ENCODE results near the gene KCNK16. TPM values are rescaled to one million over a fixed set of nuclear protein-coding genes. Genes with fewer than 3 reads are reported as not detected.

KCNK16 gene
- total RNA-seq, 2 experiments from 2014 or later: not detected

DNA sequence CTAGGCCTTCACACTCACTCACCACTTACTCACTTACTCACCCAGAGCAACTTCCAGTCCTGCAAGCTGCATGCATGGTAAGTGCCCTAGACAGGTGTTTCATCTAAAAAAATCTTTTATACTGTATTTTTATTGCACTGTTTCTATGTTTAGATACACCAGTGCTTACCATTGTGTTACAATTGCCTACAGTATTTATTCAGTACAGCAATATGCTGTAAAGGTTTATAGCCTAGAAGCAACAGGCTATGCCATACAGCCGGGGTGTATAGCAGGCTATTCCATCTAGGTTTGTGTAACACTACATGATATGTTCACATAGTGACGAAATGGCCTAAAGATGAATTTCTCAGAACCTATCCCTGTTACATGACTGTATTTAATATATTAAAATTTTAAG lies 56.1 kb downstream of the KCNK16 start:
- CTCF ChIA-PET: no interaction called here

More for the DNA sequence above, 56.1 kb downstream of the KCNK16 start:
- Mint-ChIP-seq H3K27me3 (peaks cover 8% of the 10 kb centered on the region), H3K27ac (no peak overlapping the region), H3K4me1 (ENCODE audit: low read depth) (no peaks in the 10 kb centered on the region), H3K36me3 (ENCODE audit: low read depth) (no peaks in the 10 kb centered on the region), H3K9me3 (no peaks in the 10 kb centered on the region), H3K4me3 (no peak overlapping the region)
- intact Hi-C loops (cut with DNase I, micrococcal nuclease): no loop called here
- ATAC-seq (ENCODE audit: poor library complexity): no peak
- H3K4me1 ChIP-seq (ENCODE audit: insufficient read depth, low read length): no peaks in the 10 kb centered on the region
- H3K27ac ChIP-seq (ENCODE audit: low read depth in 1 of 2, low read length in 2 of 2): no peak overlapping the region
- no peak overlapping the region for H3K4me3 ChIP-seq (ENCODE audit: low read length)
- no peak for DNase-seq
- TF ChIP-seq, protein P1, sequence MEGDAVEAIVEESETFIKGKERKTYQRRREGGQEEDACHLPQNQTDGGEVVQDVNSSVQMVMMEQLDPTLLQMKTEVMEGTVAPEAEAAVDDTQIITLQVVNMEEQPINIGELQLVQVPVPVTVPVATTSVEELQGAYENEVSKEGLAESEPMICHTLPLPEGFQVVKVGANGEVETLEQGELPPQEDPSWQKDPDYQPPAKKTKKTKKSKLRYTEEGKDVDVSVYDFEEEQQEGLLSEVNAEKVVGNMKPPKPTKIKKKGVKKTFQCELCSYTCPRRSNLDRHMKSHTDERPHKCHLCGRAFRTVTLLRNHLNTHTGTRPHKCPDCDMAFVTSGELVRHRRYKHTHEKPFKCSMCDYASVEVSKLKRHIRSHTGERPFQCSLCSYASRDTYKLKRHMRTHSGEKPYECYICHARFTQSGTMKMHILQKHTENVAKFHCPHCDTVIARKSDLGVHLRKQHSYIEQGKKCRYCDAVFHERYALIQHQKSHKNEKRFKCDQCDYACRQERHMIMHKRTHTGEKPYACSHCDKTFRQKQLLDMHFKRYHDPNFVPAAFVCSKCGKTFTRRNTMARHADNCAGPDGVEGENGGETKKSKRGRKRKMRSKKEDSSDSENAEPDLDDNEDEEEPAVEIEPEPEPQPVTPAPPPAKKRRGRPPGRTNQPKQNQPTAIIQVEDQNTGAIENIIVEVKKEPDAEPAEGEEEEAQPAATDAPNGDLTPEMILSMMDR (IDR thresholded peaks at IDR 0.05): no peak
- POLR2A ChIA-PET: no interaction called here
- H3K36me3 ChIP-seq (ENCODE audit: insufficient read depth, low read length): no peaks in the 10 kb centered on the region
- H3K9me3 ChIP-seq (ENCODE audit: control insufficient read depth in 1 of 2, insufficient read depth in 1 of 2, low read length in 2 of 2): no peaks in the 10 kb centered on the region
- peaks cover 0 to 3% of the 10 kb centered on the region in 2 experiments for H3K27me3 ChIP-seq (ENCODE audit: control insufficient read depth in 1 of 2, insufficient read depth in 2 of 2, low read length in 2 of 2)

Other genes starting within 250 kb of the KCNK16 start
- gene SAYSD1, start 207.5 kb downstream of the KCNK16 start, total RNA-seq: 10 to 100 TPM; 18.7 to 21.3 TPM
- under 1 TPM; 0.30 to 0.47 TPM for gene KCNK5, start 93.2 kb downstream of the KCNK16 start, total RNA-seq
- not detected for gene KCNK17, start 8.3 kb downstream of the KCNK16 start, total RNA-seq

Data from CD4-positive, alpha-beta T cell (primary cell).